HG03442 (cell line): ENCODE data around the gene AVPR2.

Source experiments
- ATAC-seq: cut with Tn5 transposase; IDR thresholded peaks from one replicate; pipeline ENCODE4 v1.9.1; 2021; ENCODE audit warnings: mild to moderate bottlenecking, moderate library complexity; ENCODE audit not compliant: unreplicated experiment

Gene AVPR2

GRCh38 chrX:153870791-153871360, 33.6 kb upstream of the AVPR2 start:
- no peak for ATAC-seq

GRCh38 chrX:153871451-153871850, 33.0 kb upstream of the AVPR2 start:
- ATAC-seq: no peak

GRCh38 chrX:153871946-153872878, 32.3 kb upstream of the AVPR2 start:
- ATAC-seq: no peak

DNA sequence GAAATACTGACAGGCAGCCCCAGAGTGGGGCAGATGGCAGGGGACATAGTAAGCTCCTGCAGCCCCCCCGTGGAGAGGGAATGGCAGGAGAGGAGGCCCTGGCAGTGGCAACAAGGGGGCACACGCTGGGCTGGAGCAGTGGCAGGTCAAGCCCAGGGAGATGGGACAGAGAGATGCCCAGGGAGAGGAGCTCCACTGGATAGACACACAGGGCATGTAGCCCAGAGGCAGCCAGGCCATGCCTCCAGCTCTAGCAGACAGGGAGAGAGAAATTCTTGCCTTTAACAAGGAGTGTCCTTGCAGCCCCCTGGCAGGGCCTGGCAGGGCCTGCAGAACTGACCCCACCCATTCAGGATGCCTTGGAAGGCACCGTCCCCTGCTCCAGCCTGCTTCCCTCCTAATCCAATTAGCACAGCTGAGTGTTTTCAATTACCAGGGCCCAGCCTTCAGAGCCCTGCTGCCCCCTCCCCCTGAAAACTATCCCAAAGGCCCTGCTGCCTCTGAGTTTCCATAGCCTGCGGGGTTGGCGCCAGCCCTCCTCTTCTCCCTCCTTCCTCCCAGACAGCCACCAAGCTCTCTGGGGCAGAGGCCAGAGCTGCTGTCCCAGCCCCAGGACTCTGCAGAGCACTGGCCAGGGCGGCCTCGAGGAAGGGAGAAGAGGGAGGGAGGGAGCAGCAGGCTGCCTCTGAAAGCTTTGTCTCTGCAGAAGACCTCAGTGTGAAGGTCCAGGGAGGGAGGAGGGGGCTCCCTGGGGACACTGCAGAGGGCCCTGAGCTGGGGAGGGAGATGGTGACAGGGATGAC, 31.0 kb upstream of the AVPR2 start:
- ATAC-seq: no peak

- ATAC-seq: no peak
Observed at GRCh38 chrX:153874085-153874365, 30.4 kb upstream of the AVPR2 start.

GRCh38 chrX:153874366-153875125, 29.9 kb upstream of the AVPR2 start:
- no peak for ATAC-seq

- ATAC-seq: no peak
Observed at GRCh38 chrX:153875391-153876111, 28.9 kb upstream of the AVPR2 start.

DNA sequence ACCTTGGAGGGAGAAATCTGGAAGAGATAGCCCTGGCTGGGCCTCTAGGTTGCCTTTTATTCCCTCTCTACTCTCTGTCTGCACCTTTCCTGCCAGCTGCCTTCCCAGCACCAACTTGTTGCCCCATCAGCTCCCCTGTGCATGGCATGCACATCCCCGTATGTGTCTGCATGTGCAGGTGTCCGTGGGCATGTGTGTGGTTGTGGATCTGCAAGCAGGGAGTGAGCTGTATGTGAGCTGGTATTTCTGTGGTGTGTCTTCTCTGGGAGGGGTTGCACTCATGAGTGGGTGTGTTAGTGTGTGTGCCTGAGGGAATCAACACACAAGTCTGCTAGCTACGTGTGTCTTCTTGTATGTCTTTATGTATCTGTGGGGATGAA, 28.4 kb upstream of the AVPR2 start:
- ATAC-seq: no peak

DNA sequence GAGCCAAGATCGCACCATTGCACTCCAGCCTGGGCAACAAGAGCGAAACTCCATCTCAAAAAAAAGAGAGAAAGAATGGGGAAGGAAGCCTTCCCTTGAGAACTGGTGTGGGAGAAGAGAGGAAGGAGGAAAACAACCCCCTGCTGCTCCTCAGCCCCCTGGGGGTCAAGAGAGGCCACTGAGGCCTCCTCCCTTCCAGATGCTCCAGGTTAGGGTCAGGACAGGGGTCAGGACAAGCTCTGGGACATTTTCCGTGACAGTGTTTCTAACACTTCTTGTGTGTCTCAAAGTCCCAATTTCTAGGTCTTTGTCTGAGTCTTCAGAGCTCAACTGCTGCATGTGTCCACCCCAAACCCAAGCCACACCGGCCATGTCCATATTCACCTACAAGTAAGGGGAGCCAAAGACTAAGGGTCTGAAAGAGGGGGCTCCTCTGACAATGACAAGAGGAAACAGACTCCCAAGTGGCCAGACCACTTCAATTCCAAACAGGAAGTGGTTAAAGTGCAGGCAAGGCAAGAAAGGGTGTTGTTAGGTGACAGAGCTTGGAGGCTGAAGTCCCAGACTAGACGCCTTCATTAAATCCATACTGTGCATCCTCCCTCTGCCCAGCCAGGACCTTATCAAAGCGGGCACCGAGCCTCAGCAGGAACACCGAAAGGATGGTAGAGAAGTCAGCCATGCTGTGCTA, 26.8 kb upstream of the AVPR2 start:
- ATAC-seq: no peak

DNA sequence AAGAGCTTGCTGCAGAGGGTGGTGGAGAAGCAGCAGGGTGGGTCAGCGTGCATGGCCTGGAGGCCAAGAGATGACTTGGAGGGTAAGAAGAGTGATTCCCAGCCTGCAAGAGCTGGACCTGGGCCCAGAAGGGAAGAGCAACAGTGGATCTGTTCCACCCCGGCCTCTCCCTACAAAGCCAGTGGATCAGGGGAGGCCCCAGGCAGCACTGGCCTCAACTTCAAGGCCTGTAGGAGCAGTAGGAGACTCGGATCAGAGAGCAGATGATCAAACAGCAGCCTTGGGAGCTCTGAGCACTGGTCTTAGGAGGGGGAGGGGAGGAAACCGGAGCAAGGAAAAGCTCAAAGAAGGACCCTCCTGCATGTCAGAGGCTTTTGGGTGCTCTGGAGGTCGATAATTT, 26.1 kb upstream of the AVPR2 start:
- no peak for ATAC-seq

DNA sequence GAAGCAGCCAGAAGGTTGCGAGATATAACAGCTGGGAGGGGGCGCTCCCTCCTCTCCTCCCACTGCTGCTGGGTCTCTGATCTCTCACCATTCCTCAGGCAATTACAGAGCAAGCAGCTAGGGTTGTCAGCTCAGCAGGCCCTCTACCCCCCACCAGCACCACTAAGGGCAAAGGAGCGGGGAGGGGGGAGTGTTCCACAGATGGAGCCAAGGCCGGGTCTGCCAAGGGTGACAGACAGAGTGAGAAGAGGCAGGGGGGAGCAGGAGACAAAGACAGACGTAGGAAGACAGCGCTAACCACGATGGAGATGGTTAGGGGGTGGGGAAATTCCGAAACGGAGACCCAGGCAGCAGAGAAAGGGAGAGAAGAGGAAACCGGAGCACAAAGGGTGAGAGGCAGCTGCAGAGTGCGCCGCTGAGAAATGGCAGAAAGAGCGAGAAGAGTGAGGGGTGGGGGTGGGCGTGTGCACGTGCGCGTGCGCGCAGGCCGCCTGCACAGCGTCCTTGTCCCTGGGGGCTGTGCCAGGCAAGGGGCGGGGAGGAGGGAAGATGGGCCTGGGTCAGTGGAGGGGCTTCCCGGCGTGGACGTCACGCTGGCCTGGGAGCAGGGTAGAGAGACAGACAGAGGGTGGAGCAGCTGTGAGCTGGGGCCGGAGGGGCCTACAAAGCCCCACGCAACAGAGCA, 25.4 kb upstream of the AVPR2 start:
- no peak for ATAC-seq

DNA sequence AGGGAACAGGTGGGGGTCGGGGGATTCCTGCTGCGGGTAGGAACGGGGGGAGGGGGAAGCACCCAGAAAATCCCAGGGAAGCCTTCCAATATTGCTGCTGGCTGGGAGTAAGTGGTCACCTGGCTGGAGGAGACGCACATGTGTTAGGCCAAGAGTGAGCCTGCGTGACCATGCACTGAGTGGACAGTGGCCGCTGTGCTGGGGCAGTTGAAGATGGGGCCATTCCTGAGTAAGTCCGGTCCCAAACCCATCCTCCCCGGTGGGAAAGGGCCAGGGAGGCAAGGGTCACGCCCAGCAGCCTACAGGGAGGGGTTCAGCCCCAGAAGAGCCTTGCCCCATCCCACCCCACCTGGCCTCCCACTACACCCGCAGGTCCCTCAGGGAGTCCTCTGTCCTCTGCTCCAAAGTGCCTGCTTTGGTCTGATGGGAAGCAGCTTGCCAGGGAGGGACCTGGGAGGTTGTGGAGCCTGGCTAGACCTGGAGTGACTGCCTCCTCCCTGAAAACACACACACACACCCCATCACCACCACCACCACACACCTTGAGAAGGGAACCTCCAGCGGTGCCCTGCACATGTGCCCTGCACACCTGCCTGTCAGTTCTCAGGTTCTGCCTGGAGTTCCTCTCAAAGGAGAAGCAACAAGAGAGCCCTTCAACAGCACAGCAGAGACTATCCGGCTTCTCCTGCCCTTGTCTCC, 24.6 kb upstream of the AVPR2 start:
- no peak for ATAC-seq

DNA sequence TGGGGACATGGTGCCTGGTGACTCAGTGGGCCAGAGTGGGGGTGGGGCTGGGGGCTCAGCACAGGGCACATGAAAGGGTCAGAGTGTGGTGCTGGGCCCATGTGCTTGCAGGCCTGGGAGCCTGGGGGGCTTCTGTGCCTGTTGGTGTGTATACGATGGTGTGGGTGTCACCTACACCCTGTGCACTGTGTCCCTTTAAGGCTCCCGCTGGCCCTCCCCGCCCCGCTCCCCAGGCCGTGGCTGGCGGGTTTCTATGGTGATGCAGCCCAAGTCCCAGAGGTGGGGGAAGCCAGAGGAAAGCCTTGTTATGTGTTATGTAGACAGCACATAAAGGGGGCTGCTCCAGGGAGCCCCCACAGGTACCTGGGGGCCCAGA, 24.0 kb upstream of the AVPR2 start:
- ATAC-seq: no peak

DNA sequence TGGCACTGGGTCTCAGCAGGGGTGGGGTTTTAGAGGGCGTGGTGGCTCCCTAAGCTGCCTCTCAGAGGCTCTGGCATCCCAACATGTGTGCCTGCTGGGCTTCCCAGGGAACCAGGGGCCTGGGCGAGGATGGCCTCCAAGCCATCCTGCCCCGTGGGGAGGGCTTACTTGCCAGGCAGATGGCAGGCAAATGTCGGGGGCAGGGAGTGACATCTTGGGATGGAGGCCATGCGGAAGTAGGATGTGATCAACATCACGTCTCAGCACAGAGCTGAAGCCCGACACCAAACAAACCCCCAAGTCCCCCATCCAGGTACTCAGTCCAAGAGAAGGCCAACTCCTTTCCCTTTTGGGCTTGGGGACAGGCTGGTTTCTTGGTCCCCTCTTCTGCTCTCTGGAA, 23.2 kb upstream of the AVPR2 start:
- ATAC-seq: no peak

- ATAC-seq: no peak
Observed at GRCh38 chrX:153882086-153882498, 22.4 kb upstream of the AVPR2 start.

GRCh38 chrX:153882557-153882956, 21.9 kb upstream of the AVPR2 start:
- no peak for ATAC-seq

DNA sequence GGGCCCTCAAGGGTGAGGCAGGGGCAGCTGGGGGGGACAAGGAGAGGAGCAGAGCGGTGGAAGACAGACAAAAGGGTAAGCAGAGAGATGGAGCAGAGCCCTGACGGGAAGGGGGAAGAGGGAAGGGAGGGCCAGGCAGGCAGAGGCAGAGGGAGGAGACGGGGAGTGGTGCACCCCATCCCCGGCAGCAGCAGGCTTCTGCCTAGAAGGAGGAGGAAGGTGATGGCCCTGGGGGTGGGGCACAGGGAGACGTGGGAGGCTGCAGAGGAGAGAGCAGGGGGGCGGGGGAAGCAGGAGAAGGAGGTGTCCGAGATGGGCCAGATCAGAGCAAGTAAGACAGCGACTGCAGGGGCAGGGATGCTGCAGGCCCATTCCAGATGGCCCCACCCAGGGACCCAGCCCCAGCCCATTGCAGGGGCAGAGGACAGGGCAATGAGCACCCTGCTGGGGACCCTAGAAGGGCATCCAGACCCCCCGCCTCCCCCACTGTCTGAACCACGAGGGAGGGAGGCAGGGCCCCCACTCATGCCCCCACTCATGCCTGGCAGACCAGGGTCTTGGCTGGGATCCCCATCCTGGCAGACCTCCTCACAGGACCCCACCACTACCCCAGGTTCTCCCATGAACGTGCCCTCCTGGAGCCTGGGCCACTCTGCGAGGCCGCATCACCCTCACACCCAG, 21.2 kb upstream of the AVPR2 start:
- no peak for ATAC-seq

GRCh38 chrX:153884136-153884535, 20.3 kb upstream of the AVPR2 start:
- ATAC-seq: no peak
